Measurements from ENCODE around the gene KIFC1. TPM values are rescaled to one million over a fixed set of nuclear protein-coding genes. Genes with fewer than 3 reads are reported as not detected.

The KIFC1 gene
- total RNA-seq, 1 experiment from 2014 or later, result 123 TPM

DNA sequence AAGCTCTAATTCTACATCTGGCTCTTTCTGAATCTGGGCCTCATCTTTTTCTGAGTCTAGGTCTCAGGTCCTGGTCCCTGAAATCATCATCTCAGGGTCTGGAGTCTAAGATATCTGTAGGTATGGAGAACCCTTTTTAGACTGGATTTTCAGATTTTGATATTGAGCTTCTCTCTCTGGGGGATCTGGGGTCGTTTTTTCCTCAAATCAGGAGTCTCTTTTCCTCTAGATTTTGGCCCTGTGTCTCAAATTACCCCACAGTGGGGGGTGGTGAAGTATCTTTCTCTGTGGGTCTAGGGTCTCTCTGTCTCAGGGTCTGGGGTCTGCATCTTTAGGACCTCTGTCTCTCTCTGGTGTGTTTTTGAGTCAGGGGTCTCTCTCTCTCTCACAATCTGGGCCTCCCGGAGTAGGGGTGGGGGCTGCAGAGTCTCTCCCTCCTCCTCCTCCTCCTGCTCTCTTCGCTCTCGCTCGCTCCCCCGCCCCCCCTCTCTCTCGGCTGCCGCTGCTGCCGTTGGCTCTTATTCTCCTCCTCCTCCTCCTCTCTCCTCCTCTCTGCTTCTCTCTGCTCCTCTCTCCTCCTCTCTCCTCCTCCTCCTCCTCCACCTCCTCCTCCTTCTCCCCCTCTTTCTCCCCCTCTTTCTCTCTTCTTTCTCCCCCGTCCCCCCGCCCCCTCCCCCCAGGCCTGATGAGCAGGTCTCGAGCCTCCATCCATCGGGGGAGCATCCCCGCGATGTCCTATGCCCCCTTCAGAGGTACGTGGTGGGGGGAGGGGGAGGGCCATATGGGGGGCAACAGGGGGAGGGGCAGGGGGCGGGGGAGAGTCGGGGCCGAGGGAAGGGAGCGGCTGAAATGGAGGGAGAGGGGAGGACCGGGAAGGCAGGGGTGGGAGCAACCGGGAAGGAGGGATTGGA is 28.2 kb downstream of the KIFC1 start, which contains the start of gene SYNGAP1:
Gene SYNGAP1, plus strand, starts transcription at position 486 of the 911 bp plus-strand sequence. Its CDS starts 200 bp downstream, at position 686.
- no peaks in the 10 kb centered on the region for H3K27me3 ChIP-seq (replicated peaks; ENCODE audit: insufficient read depth, low read depth, low read length, poor library complexity)
- POLR2A ChIA-PET (ENCODE audit: low non-redundant PET), result interaction anchor here (0.6 kb wide), 1 partner anchor 119 kb away, joined by 7 read pairs; no protein-coding TSS in a partner anchor
- H3K9me3 ChIP-seq (ENCODE audit: low read depth, low read length, poor library complexity, severe bottlenecking), result no peaks in the 10 kb centered on the region
- TF ChIP-seq, protein P1, sequence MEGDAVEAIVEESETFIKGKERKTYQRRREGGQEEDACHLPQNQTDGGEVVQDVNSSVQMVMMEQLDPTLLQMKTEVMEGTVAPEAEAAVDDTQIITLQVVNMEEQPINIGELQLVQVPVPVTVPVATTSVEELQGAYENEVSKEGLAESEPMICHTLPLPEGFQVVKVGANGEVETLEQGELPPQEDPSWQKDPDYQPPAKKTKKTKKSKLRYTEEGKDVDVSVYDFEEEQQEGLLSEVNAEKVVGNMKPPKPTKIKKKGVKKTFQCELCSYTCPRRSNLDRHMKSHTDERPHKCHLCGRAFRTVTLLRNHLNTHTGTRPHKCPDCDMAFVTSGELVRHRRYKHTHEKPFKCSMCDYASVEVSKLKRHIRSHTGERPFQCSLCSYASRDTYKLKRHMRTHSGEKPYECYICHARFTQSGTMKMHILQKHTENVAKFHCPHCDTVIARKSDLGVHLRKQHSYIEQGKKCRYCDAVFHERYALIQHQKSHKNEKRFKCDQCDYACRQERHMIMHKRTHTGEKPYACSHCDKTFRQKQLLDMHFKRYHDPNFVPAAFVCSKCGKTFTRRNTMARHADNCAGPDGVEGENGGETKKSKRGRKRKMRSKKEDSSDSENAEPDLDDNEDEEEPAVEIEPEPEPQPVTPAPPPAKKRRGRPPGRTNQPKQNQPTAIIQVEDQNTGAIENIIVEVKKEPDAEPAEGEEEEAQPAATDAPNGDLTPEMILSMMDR (conservative IDR thresholded peaks at IDR 0.05; ENCODE audit: low read depth, low read length), result no peak
- no peak for TF ChIP-seq EZH2 (IDR thresholded peaks at IDR 0.05; ENCODE audit: borderline replicate concordance, low read depth, low read length, poor library complexity, severe bottlenecking)
- peak within 1 kb of the TSS; percentile 81 for H3K27ac ChIP-seq (ENCODE audit: low read depth, low read length, poor library complexity, severe bottlenecking)
- H3K36me3 ChIP-seq (ENCODE audit: insufficient read depth, low read length, poor library complexity, severe bottlenecking), result peaks cover 25% of the 10 kb centered on the region
- peak; percentile 65 for DNase-seq (ENCODE audit: low spot score)
- CTCF ChIA-PET, result no interaction called here
- peak within 1 kb of the TSS; percentile 40 for H3K4me3 ChIP-seq (ENCODE audit: low read depth, low read length, poor library complexity, severe bottlenecking)
- peaks cover 31% of the 10 kb centered on the region for H3K4me1 ChIP-seq (ENCODE audit: insufficient read depth, low read length, poor library complexity, severe bottlenecking)
- intact Hi-C loops (cut with micrococcal nuclease; ENCODE audit: unreplicated experiment), result loop anchor here (10.0 kb wide), 3 partner anchors 105 to 445 kb away; partner anchors contain the start of genes TAPBP and ZBTB22
- no TSS peak for BruUV-seq (replicated peaks)

DNA sequence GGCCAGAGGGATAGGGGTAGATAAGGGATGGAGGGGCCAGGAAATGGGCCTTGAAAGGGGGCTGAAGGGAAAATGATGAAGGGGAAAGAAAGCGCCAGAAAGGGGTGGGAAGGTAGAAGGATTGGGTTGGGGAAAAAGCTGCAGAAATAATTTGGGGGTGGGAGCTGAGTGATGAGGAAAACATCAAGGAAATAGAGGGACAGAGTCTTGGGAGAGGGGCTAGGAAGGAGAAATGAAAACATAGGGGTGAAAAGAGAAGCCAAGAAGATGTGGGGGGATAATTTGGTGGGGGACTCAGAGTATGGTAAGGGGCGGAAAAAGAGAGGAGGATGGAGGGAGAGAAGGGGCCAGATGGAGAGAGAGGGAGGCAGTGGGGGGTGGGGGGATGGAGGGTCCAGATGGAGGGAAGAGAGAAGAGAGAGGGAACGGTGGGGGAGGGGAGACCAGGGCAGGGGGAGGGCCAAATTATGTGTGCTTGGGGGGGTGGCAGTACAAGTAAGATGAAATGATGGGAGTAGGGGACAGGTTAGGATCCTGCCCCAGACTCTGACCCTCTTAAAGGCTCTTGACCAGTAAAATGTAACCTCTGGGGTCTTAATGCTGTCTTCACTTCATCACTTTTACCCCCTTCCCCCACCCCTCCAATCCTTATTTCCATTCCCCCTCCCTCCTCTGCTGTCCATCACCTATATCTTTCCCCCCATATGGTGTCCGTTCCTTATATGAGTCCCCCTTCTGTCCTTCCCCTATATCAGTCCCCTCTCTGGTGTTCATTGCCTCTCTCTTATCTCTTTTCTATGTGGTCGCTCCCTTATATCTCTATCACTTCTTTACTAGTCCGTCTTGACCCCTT is 29.1 kb downstream of the KIFC1 start:
- no peaks in the 10 kb centered on the region for H3K9me3 ChIP-seq (ENCODE audit: low read depth, low read length, poor library complexity, severe bottlenecking)
- TF ChIP-seq EZH2 (IDR thresholded peaks at IDR 0.05; ENCODE audit: borderline replicate concordance, low read depth, low read length, poor library complexity, severe bottlenecking), result no peak
- TF ChIP-seq, protein P1 (conservative IDR thresholded peaks at IDR 0.05; ENCODE audit: low read depth, low read length), result no peak
- peak overlapping the region; percentile 40 for H3K4me3 ChIP-seq (ENCODE audit: low read depth, low read length, poor library complexity, severe bottlenecking)
- H3K36me3 ChIP-seq (ENCODE audit: insufficient read depth, low read length, poor library complexity, severe bottlenecking), result peaks cover 17% of the 10 kb centered on the region
- no peak overlapping the region for H3K27ac ChIP-seq (ENCODE audit: low read depth, low read length, poor library complexity, severe bottlenecking)
- POLR2A ChIA-PET (ENCODE audit: low non-redundant PET), result no interaction called here
- peaks cover 36% of the 10 kb centered on the region for H3K4me1 ChIP-seq (ENCODE audit: insufficient read depth, low read length, poor library complexity, severe bottlenecking)
- CTCF ChIA-PET, result no interaction called here
- no TSS peak for BruUV-seq (replicated peaks)
- intact Hi-C loops (cut with micrococcal nuclease; ENCODE audit: unreplicated experiment), result loop anchor here (10.0 kb wide), 2 partner anchors 154 to 446 kb away; no protein-coding TSS in a partner anchor
- no peaks in the 10 kb centered on the region for H3K27me3 ChIP-seq (replicated peaks; ENCODE audit: insufficient read depth, low read depth, low read length, poor library complexity)
- DNase-seq (ENCODE audit: low spot score), result peak; percentile 45

DNA sequence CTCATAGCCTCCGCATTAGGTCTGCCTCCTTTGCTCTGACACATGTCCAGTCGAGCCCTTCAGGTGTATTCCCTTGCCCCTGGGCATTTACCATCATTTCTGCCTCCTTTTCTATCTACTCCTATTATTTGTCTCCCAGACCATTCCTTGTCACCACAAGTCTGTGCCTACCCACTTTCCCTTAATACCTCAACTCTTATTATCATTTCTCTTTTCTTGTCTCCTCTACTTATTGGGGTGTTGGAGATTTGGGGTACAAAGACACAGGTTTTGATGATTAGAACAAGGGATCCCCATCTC is 29.7 kb downstream of the KIFC1 start:
- CTCF ChIA-PET, result no interaction called here
- DNase-seq (ENCODE audit: low spot score), result no peak

More for the DNA sequence above, 29.7 kb downstream of the KIFC1 start:
- TF ChIP-seq, protein P1 (conservative IDR thresholded peaks at IDR 0.05; ENCODE audit: low read depth, low read length), result no peak
- TF ChIP-seq EZH2 (IDR thresholded peaks at IDR 0.05; ENCODE audit: borderline replicate concordance, low read depth, low read length, poor library complexity, severe bottlenecking), result no peak
- intact Hi-C loops (cut with micrococcal nuclease; ENCODE audit: unreplicated experiment), result loop anchor here (10.0 kb wide), 2 partner anchors 154 to 446 kb away; no protein-coding TSS in a partner anchor
- Histone ChIP-seq H3K36me3 (ENCODE audit: insufficient read depth, low read length, poor library complexity, severe bottlenecking) (peaks cover 12% of the 10 kb centered on the region), H3K27me3 (replicated peaks; ENCODE audit: insufficient read depth, low read depth, low read length, poor library complexity) (no peaks in the 10 kb centered on the region), H3K9me3 (ENCODE audit: low read depth, low read length, poor library complexity, severe bottlenecking) (no peaks in the 10 kb centered on the region), H3K27ac (ENCODE audit: low read depth, low read length, poor library complexity, severe bottlenecking) (no peak overlapping the region), H3K4me1 (ENCODE audit: insufficient read depth, low read length, poor library complexity, severe bottlenecking) (peaks cover 36% of the 10 kb centered on the region), H3K4me3 (ENCODE audit: low read depth, low read length, poor library complexity, severe bottlenecking) (no peak overlapping the region)
- POLR2A ChIA-PET (ENCODE audit: low non-redundant PET), result no interaction called here
- no TSS peak for BruUV-seq (replicated peaks)
